Measurements from ENCODE around the gene GNB1. TPM values are rescaled to one million over a fixed set of nuclear protein-coding genes. Genes with fewer than 3 reads are reported as not detected.

Gene GNB1
- total and polyA plus RNA-seq, 9 of the 15 experiments (the other 6 are each of a cell fraction or from before 2014, with no cell fraction given), result 34.3 to 388 (median 114) TPM

DNA sequence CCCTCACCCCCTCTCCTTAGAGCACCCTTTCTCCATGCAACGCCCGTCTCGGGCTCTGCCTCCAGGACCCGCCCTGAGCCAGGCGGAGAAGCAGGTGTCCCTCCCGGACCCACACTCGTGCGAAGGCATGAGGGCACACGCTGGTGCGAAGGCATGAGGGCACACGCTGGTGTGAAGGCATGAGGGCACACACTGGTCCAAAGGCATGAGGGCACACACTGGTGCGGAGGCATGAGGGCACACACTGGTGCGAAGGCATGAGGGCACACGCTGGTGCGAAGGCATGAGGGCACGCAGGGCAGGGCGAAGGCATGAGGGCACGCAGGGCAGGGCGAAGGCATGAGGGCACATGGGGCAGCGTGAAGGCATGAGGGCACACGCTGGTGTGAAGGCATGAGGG, 34.0 kb upstream of the GNB1 start (continued):
- TF ChIP-seq, protein P1, sequence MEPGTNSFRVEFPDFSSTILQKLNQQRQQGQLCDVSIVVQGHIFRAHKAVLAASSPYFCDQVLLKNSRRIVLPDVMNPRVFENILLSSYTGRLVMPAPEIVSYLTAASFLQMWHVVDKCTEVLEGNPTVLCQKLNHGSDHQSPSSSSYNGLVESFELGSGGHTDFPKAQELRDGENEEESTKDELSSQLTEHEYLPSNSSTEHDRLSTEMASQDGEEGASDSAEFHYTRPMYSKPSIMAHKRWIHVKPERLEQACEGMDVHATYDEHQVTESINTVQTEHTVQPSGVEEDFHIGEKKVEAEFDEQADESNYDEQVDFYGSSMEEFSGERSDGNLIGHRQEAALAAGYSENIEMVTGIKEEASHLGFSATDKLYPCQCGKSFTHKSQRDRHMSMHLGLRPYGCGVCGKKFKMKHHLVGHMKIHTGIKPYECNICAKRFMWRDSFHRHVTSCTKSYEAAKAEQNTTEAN (CRISPR knock-in tag; IDR thresholded peaks at IDR 0.05), result no peak
- TF ChIP-seq ARNT (IDR thresholded peaks at IDR 0.05) (no peak), CBFB (CRISPR knock-in tag; IDR thresholded peaks at IDR 0.05) (peak; percentile 73; the same call in 1 of the 2 replicates), IRF2 (CRISPR knock-in tag; IDR thresholded peaks at IDR 0.05) (peak; percentile 82; the same call in 1 of the 2 replicates)

DNA sequence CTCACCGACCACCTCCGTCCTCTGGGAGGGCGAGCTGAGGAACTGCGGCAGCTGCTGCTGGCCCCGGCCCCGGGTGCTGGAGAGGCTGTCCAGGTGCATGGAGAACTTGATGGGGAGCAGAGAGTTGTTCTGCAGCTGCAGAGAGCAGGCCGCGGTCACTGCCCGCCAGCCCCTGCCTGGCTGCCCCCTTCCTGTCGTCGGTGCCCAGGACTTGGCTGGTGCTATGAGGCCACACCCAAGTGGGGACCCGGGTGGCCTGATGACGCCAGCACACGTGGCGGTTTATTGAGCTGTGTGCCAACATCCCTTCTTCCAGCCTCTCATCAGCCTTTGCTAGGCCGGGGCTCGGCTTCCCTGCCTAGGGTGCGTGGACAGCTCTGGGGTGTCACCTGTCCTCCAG, 33.5 kb upstream of the GNB1 start:
- Histone ChIP-seq H3K4me2 (ENCODE audit: insufficient read depth, low read length) (no peak overlapping the region), H3K4me3 (no peak overlapping the region), H3K9me1 (ENCODE audit: control insufficient read depth, insufficient read depth, low read length) (no peaks in the 10 kb centered on the region), H2AFZ (ENCODE audit: low read depth, low read length) (no peak overlapping the region), H3K9ac (ENCODE audit: insufficient read depth in 1 of 2, low read depth in 2 of 2, low read length in 2 of 2) (no peak overlapping the region), H3K27me3 (ENCODE audit: control insufficient read depth in 2 of 2, insufficient read depth in 2 of 2, low read length in 2 of 2) (peaks cover 19 to 57% of the 10 kb centered on the region in 2 experiments; a peak in 4 of 5 replicates), H3K36me3 (ENCODE audit: control insufficient read depth, insufficient read depth, low read length) (no peaks in the 10 kb centered on the region), H3K79me2 (ENCODE audit: control insufficient read depth, insufficient read depth, low read length) (no peaks in the 10 kb centered on the region), H4K20me1 (replicated peaks; ENCODE audit: control insufficient read depth, insufficient read depth, low read length) (peaks cover 8% of the 10 kb centered on the region), H3K27ac (ENCODE audit: extremely low read depth, low read depth, low read length) (no peak overlapping the region), H3K9me3 (replicated peaks; ENCODE audit: control insufficient read depth, insufficient read depth, low read depth, low read length) (no peaks in the 10 kb centered on the region), H3K4me1 (replicated peaks in 1 of 2; ENCODE audit: control insufficient read depth in 2 of 2, insufficient read depth in 2 of 2, low read length in 2 of 2) (peaks cover 2 to 88% of the 10 kb centered on the region in 2 experiments; a peak in 2 of 5 replicates)
- no peak for FAIRE-seq
- ChIA-PET CTCF (ENCODE audit: low intra/inter-chr PET ratio) (no interaction called here), POLR2A (interaction anchor here (0.9 to 1.8 kb wide), 3 partner anchors 14 to 23 kb away, joined by 3 to 9 read pairs (median 4); no protein-coding TSS in a partner anchor)
- intact Hi-C loops (cut with micrococcal nuclease) (no loop called here), in situ Hi-C loops (cut with MboI) (no loop called here)
- no peak for ATAC-seq
- no peak for DNase-seq (ENCODE audit: extremely low read depth in 1 of 4, low spot score in 3 of 4)
- 7% methylated on average over 18 of the region's 18 CpGs for WGBS (ENCODE audit: insufficient coverage, low coverage, missing lambda C conversion rate)
- BruUV-seq (replicated peaks), result no TSS peak
- TF ChIP-seq, protein P2, sequence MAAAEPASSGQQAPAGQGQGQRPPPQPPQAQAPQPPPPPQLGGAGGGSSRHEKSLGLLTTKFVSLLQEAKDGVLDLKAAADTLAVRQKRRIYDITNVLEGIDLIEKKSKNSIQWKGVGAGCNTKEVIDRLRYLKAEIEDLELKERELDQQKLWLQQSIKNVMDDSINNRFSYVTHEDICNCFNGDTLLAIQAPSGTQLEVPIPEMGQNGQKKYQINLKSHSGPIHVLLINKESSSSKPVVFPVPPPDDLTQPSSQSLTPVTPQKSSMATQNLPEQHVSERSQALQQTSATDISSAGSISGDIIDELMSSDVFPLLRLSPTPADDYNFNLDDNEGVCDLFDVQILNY (CRISPR knock-in tag; IDR thresholded peaks at IDR 0.05), result no peak
- TF ChIP-seq, protein P3, sequence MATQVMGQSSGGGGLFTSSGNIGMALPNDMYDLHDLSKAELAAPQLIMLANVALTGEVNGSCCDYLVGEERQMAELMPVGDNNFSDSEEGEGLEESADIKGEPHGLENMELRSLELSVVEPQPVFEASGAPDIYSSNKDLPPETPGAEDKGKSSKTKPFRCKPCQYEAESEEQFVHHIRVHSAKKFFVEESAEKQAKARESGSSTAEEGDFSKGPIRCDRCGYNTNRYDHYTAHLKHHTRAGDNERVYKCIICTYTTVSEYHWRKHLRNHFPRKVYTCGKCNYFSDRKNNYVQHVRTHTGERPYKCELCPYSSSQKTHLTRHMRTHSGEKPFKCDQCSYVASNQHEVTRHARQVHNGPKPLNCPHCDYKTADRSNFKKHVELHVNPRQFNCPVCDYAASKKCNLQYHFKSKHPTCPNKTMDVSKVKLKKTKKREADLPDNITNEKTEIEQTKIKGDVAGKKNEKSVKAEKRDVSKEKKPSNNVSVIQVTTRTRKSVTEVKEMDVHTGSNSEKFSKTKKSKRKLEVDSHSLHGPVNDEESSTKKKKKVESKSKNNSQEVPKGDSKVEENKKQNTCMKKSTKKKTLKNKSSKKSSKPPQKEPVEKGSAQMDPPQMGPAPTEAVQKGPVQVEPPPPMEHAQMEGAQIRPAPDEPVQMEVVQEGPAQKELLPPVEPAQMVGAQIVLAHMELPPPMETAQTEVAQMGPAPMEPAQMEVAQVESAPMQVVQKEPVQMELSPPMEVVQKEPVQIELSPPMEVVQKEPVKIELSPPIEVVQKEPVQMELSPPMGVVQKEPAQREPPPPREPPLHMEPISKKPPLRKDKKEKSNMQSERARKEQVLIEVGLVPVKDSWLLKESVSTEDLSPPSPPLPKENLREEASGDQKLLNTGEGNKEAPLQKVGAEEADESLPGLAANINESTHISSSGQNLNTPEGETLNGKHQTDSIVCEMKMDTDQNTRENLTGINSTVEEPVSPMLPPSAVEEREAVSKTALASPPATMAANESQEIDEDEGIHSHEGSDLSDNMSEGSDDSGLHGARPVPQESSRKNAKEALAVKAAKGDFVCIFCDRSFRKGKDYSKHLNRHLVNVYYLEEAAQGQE (IDR thresholded peaks at IDR 0.05; ENCODE audit: borderline replicate concordance), result no peak
- TF ChIP-seq, protein P3 (CRISPR knock-in tag; IDR thresholded peaks at IDR 0.05; ENCODE audit: low read depth), result no peak
- TF ChIP-seq, protein P4, sequence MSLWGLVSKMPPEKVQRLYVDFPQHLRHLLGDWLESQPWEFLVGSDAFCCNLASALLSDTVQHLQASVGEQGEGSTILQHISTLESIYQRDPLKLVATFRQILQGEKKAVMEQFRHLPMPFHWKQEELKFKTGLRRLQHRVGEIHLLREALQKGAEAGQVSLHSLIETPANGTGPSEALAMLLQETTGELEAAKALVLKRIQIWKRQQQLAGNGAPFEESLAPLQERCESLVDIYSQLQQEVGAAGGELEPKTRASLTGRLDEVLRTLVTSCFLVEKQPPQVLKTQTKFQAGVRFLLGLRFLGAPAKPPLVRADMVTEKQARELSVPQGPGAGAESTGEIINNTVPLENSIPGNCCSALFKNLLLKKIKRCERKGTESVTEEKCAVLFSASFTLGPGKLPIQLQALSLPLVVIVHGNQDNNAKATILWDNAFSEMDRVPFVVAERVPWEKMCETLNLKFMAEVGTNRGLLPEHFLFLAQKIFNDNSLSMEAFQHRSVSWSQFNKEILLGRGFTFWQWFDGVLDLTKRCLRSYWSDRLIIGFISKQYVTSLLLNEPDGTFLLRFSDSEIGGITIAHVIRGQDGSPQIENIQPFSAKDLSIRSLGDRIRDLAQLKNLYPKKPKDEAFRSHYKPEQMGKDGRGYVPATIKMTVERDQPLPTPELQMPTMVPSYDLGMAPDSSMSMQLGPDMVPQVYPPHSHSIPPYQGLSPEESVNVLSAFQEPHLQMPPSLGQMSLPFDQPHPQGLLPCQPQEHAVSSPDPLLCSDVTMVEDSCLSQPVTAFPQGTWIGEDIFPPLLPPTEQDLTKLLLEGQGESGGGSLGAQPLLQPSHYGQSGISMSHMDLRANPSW (CRISPR knock-in tag; IDR thresholded peaks at IDR 0.05), result no peak
- no peak for TF ChIP-seq ARNT (IDR thresholded peaks at IDR 0.05)
